Activated CD8-positive, alpha-beta memory T cell treated with anti-CD3 and anti-CD28 coated beads, Interleukin-2, amount 50 U/mL, for 24 hours (primary cell): Measurements from ENCODE around the gene ESPN.

Experiments used
- DNase-seq: peaks from one replicate; pipeline ENCODE4 v3.0.0-alpha.2; 2020; ENCODE audit errors: extremely low read depth

Gene ESPN

GRCh38 chr1:6408023-6408422 is 16.6 kb upstream of the ESPN start:
- DNase-seq: no peak

- DNase-seq: no peak
Observed at GRCh38 chr1:6409053-6409452, 15.5 kb upstream of the ESPN start.

DNA sequence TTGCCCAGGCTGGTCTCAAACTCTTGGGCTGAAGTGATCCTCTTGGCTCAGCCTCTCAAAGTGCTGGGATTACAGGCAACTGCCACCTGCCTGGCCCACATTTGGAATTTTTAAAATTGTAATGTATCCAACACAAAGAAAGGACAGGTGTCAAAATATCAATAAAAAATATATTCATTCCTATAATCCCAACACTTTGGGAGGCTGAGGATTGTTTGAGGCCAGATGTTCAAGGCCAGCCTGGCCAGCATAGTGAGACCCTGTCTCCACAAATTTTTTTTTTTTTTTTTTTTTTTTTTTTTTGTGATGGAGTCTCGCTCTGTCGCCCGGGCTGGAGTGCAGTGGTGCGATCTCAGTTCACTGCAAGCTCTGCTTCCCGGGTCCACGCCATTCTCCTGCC is 14.8 kb upstream of the ESPN start:
- DNase-seq: no peak

GRCh38 chr1:6410248-6410893 is 14.2 kb upstream of the ESPN start:
- DNase-seq: no peak

DNA sequence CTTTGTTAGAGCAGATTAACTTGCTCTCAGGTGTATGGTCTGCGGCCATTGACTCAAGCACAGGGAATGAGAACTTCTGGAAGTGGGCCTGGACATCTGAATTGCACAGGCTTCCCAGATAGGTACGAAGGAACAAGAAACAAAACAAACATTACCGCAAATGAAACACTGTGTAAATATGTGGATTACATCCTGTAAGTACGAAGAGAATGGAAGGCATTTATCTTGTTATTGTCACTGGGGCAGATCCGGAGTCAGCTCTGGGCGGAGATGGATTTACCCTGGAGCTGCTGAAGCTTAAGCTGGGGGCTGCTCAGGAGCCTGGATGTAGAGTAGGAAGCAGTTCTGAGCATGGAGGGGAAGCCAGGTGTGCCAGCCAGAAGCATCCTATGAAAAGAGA is 11.7 kb upstream of the ESPN start:
- DNase-seq: no peak

- no peak for DNase-seq
Observed at GRCh38 chr1:6414443-6414844, 10.1 kb upstream of the ESPN start.

GRCh38 chr1:6414881-6415626 is 9.5 kb upstream of the ESPN start:
- no peak for DNase-seq

GRCh38 chr1:6416295-6416656 is 8.3 kb upstream of the ESPN start:
- DNase-seq: no peak

GRCh38 chr1:6416906-6417305 is 7.7 kb upstream of the ESPN start:
- no peak for DNase-seq

DNA sequence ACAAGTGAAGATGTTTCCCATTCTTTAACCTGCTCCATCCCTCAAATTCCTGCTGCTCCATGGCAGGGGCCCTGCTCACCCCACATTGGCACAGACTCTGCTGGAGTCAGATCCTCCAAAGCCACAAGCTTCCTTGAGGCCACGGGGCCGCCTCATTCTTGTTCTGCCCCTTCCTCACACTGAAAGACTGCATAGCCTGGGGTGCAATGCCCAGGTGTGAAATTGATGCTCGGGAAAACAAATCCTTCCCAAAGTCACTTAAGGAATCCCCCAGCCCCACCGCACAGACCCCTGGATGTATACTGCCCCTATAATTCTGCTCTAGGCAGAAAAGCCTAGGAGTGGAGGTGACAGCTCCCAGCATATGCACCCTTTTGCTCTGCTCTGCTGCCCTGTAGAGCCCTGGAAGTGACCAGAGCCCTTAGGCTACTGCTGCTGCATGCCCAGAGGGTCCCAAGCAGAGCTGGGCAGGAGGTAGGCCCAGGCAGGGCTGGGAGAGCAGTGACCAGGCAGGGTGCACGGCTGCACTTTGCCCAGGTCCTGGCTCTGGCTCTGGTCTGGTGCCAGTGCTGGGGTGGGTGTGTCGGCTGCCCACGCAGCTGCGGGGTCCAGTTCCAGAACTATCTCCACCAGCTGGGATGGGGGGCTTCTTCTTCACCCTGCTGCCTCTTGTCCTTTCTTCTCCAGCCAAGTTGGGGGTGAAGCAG is 6.5 kb upstream of the ESPN start:
- DNase-seq: no peak

- no peak for DNase-seq
Observed at GRCh38 chr1:6418668-6419396, 5.7 kb upstream of the ESPN start.

- DNase-seq: no peak
Observed at GRCh38 chr1:6419397-6419803, 5.2 kb upstream of the ESPN start.

- no peak for DNase-seq
Observed at GRCh38 chr1:6419804-6420453, 4.6 kb upstream of the ESPN start, which contains the start of gene HES2. Gene HES2, minus strand, starts transcription at chr1:6419919. Its CDS starts 99 bp downstream, at chr1:6419820.

DNA sequence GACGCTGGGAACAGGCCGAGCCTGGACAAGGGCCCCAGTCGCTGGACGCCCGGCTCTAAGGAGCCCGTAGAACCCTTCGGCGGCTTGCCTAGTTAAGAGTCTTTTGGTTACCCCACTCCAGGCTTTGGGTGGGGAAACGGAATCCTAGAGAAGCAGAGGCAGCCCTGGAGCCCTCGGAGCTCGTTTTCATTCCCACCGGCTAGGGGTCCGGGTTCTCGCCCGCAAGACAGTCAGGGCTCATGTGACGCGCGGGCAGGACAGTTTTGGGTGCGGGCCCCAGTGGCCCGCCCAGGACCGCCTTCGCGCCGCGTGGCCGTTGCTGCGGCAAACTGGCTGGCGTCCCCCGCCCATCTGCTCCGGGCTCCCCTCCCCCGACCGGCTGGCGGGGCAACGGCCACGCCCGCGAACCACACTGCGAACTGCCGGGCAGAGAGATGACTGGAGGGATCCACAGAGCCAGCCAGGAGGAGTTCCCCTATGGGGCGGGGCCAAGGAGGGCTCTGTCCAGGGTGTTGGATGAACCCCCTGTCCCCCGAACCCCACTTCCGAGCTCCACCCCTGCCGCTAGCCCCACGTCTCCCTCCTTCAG is 4.0 kb upstream of the ESPN start:
- DNase-seq: no peak

GRCh38 chr1:6421266-6421665 is 3.3 kb upstream of the ESPN start:
- DNase-seq: no peak

- DNase-seq: no peak
Observed at GRCh38 chr1:6423321-6423999, 1.1 kb upstream of the ESPN start.

- DNase-seq: no peak
Observed at GRCh38 chr1:6424000-6424565, 493 bp upstream of the ESPN start.

- no peak for DNase-seq
Observed at GRCh38 chr1:6425658-6426057, 1.1 kb downstream of the ESPN start.

- DNase-seq: no peak
Observed at GRCh38 chr1:6426277-6426971, 1.8 kb downstream of the ESPN start.

- no peak for DNase-seq
Observed at GRCh38 chr1:6426972-6427350, 2.4 kb downstream of the ESPN start.
